Renal cortex interstitium (tissue), 11 donors: ENCODE results near the gene GNPTAB. TPM values are rescaled to one million over a fixed set of nuclear protein-coding genes. Genes with fewer than 3 reads are reported as not detected.
A peak's percentile ranks its signal among the peaks of the same experiment; 100 is the strongest.
"Not testable (repeated sequence)": the region's sequence is repeated elsewhere in the genome, so short reads cannot be mapped to it uniquely, and the experiment has no call there.

Experiments used
- DNase-seq, 11 donors: peaks; one replicate each; pipeline ENCODE4 v3.0.0-alpha.2; 2013; ENCODE audit warnings: low read depth in 9 of 11, low spot score in 4 of 11; ENCODE audit errors: extremely low read depth in 1 of 11
- polyA plus RNA-seq, 3 donors: library from polyadenylated mRNA; unstranded; fragments of 120-200 nt; gene quantifications; one replicate each; pipeline ENCODE4 v1.2.1, GENCODE V29; 2013; ENCODE audit not compliant: insufficient read length in 3 of 3

Gene GNPTAB
- polyA plus RNA-seq, 3 donors, result 32.8 to 38.8 (median 36.9) TPM

- DNase-seq, result no peak
Observed at GRCh38 chr12:101750152-101750551, 80.6 kb downstream of the GNPTAB start.

DNA sequence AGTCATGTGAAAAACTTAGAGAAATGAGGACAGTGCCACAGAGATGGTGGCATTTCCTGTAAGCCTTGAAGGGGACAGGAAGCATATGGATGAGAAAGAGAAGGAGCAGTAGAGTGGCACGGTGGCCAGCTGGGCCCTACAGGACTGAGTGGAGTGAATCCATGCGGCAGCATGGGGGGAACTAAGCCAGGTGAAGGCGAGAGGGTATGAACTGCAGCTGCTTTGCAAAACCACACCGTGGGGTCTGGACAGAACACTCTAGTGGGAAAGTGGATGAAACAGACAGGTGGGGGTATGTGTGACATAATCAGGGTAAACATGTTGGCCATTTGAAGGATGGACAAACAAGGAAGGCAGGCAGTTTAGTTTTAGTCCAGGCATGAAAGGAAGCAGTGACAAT is 81.1 kb downstream of the GNPTAB start:
- no peak for DNase-seq

DNA sequence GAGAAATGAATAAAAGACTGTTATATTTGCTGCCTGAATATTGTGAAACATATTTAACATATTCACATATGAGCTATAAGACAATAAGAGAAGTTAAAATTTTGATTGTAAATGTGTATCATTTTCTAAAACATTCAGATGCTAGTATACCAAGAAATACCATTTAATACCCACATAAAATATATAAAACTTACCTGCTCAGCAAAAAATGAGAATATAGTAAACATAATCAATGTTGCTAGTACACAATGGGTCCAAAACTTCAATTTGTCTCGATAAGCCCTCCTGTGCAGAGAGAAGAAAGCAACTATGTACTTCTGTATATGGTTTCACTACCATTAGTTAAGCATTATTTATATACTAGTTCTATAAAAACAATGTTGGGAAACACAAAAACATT is 81.9 kb downstream of the GNPTAB start:
- no peak for DNase-seq

GRCh38 chr12:101747697-101748096 is 83.1 kb downstream of the GNPTAB start:
- no peak for DNase-seq

DNA sequence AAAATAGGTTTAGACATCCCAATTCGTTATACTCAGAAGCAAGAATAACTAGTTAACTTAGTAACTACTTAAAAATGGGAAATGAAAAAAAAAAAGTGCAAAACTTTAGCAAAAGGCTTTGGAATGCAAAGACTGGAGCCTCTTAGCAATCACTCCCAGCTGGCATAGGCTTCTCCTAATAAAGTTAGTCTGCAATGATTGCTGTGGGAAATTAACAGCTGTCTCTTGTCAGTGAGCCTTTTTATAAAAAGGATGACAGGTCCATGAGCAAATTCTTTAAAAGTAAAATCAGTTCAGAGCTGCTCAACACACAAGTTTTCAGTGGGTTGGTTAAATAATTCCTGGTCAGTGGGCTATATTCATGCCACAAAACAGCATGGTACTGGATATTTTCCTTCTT is 84.1 kb downstream of the GNPTAB start:
- DNase-seq, result peak in 3 of 11 donors; percentile 2 to 27 (median 12)

- DNase-seq, result no peak
Observed at GRCh38 chr12:101746196-101746595, 84.6 kb downstream of the GNPTAB start.

- no peak for DNase-seq
Observed at GRCh38 chr12:101745481-101745880, 85.3 kb downstream of the GNPTAB start.

DNA sequence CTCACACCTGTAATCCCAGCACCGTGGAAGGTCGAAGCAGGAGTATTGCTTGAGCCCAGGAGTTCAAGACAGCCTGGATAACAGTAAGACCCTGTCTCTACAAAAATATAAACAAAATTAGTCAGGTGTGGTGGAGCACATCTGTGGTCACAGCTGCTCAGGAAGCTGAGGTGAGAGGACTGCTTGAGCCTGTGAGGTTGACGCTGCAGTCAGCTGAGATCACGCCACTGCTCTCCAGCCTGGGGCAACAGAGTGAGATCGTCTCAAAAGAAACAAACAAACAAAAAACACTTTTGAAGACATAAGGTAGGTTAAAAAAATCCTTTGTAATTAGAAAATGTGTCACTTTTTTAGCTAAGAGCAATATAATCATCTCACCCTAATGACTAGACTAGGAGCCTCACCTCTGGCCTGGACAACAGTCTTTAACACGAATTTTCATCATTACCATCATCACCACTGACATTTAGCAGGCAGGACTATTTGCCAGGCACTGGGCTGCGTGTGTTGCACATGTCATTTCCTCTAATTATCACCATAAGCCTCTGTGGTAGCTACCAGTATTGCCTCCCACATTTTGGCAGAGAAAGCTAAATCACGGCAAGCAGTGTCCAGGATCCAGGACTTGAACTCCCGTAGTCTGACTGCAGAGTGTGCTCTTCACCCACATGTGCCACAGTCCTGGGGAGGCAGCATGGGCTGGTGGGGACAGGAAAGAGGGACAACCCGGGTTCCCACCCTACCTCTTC is 86.9 kb downstream of the GNPTAB start:
- no peak for DNase-seq

- DNase-seq, result no peak
Observed at GRCh38 chr12:101743242-101743641, 87.5 kb downstream of the GNPTAB start.

GRCh38 chr12:101740980-101741379 is 89.8 kb downstream of the GNPTAB start:
- no peak for DNase-seq

DNA sequence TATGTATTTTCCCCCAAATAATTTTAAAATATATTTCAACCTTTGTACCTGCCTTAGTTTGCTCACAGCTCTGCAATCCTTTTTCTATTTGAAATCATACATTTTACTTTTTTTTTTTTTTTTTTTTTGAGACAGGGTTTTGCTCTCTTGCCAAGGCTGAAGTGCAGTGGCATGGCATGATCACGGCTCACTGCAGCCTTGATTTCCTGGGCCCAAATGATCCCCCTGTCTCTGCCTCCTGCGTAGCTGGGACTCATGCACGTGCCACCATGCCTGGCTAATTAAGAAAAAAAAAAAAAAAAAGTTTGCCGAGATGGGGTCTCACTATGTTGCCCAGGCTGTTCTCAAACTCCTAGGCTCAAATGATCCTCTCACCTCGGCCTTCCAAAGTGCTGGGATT is 90.2 kb downstream of the GNPTAB start:
- no peak for DNase-seq

DNA sequence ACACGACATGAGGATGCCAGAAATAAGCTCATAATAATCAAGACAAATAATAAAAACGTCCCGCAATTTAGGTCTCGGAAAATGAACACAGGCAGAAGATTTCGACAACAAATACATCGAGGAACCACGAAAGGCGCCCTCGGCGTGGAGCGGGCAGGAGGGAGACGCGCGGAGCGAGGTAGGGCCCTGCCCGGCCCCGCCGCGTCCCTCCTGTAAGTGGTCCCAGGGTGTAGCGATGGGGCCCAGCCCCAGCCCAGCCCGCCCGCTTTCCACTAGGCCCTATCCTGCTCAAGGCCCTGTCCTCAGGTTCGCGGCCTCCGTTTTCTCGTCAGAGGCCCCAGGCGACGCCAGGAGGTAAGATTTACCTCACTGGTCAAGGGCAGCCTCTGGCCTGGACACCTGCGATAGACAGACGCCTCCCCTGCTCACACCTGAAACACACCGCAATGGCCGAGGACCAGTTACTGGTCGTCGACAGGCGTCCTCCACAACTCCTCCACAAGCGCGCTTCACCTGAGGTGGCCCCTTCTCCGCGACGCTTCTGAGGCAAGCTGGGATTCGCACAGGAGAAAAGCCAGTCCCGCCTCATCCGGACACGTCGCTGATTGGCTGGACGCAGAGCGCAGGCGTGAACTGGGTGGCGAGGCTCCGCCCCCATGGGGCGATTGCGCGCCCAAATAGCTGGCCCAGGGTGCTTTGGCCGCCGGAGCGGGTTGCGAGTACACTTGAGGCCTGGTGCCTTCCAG is 91.7 kb downstream of the GNPTAB start, which contains the start of gene SYCP3:
SYCP3 (minus strand) TSS at position 543 of the 746 bp plus-strand sequence. CDS start 1,527 bp downstream, outside the sequence.
- no peak for DNase-seq

GRCh38 chr12:101737476-101737875 is 93.3 kb downstream of the GNPTAB start:
- DNase-seq, result no peak

DNA sequence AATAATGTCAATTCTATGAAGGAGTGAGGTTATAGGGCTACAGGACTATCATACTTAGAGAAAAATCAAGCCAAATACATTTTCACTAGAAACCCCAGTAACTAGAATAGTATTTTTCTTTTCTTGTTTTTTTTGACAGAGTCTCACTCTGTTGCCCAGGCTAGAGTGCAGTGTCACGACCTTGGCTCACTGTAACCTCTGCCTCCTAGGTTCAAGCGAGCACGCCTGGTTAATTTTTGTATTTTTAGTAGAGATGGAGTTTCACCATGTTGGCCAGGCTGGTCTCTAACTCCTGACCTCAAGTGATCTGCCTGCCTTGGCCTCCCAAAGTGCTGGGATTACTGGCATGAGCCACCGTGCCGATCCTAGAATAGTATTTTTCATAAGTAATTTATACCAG is 96.3 kb downstream of the GNPTAB start:
- DNase-seq, result not testable (repeated sequence)

DNA sequence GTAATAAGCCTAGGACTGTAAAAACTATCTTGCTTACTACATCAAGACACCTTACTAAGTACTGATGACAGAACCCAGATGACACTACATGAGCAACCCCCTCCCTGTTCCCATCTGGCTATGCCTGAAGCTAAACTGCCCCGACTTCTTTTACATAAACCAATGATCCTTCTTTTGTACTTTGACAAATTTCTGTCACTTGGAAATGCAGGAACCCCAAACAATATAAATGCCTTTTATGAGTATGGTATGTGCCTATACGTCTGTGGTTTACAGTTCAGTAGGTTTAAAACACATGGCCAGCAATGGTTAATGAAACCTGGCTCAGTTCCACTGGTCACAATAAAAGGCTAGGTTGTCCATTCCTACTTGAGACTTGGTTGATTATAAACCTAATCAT is 97.6 kb downstream of the GNPTAB start:
- DNase-seq, result peak in 1 of 11 donors; percentile 2

- DNase-seq, result no peak
Observed at GRCh38 chr12:101732318-101732717, 98.4 kb downstream of the GNPTAB start.

DNA sequence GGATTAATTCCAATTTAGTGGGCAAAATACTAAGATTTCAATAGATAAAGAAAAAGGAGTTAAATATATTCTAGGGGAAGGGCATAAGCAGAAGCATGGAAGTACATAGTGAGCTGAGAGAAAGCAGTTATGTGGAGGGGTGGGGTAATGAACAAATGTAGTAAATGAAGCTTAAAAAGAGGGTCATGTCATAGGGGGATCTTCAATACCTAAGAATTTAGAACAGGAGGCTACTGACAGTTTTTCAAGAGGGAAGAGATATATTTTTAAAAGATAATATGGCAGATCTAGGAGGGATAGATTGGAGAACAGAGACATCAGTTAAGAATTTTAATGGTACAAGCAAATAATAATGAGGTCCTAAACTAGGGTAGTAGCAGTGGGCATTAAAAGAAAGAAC is 100.9 kb downstream of the GNPTAB start:
- DNase-seq, result no peak

- DNase-seq, result no peak
Observed at GRCh38 chr12:101727098-101727497, 103.7 kb downstream of the GNPTAB start.

GRCh38 chr12:101722392-101722791 is 108.4 kb downstream of the GNPTAB start:
- no peak for DNase-seq

GRCh38 chr12:101720118-101720517 is 110.6 kb downstream of the GNPTAB start:
- DNase-seq, result no peak
